Astrocyte of the cerebellum (primary cell): ENCODE data around the gene LRRC72.

Experiments used
- DNase-seq: peaks from one replicate; pipeline ENCODE4 v3.0.0-alpha.2; 2011; ENCODE audit warnings: low read depth
- H3K4me3 ChIP-seq: 2 replicates; pipeline ENCODE4 v1.5.1; 2011; ENCODE audit warnings: mild to moderate bottlenecking, low read depth, low read length, moderate library complexity
- in situ Hi-C: cut with HindIII; loops from 2 replicates; pipeline ENCODE4 v1.10.0; 2017; ENCODE audit warnings: low sequenced_read_pairs
- TF ChIP-seq, protein P1 (sequence below): IDR thresholded peaks from 2 replicates; pipeline ENCODE4 v1.5.1; 2012; ENCODE audit warnings: low read length, low read depth, moderate library complexity, mild to moderate bottlenecking; ENCODE audit errors: missing control alignments

Gene LRRC72

DNA sequence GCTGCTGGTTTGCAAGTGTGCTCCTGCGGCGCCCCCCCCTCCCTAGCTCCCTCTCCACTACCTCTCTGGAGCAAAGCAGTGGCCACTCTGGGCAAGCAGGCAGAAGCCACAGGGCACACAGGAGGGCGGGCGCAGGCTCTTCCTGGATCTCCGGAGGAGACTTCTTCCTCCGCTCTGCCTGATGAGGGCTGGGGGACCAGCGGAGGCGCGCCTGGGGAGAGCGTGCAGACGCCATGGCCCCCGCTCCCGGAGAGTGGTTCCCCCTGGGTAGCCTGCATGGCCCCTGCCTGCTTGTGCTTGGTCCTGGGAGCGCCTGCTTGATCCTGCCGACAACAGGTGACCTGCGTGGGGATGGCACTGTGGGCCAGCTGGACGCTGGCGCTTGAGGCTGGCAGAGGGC is 89.9 kb downstream of the LRRC72 start:
- TF ChIP-seq, protein P1, sequence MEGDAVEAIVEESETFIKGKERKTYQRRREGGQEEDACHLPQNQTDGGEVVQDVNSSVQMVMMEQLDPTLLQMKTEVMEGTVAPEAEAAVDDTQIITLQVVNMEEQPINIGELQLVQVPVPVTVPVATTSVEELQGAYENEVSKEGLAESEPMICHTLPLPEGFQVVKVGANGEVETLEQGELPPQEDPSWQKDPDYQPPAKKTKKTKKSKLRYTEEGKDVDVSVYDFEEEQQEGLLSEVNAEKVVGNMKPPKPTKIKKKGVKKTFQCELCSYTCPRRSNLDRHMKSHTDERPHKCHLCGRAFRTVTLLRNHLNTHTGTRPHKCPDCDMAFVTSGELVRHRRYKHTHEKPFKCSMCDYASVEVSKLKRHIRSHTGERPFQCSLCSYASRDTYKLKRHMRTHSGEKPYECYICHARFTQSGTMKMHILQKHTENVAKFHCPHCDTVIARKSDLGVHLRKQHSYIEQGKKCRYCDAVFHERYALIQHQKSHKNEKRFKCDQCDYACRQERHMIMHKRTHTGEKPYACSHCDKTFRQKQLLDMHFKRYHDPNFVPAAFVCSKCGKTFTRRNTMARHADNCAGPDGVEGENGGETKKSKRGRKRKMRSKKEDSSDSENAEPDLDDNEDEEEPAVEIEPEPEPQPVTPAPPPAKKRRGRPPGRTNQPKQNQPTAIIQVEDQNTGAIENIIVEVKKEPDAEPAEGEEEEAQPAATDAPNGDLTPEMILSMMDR: no peak
- no peak for DNase-seq
- in situ Hi-C loops: no loop called here
- H3K4me3 ChIP-seq: no peak overlapping the region

DNA sequence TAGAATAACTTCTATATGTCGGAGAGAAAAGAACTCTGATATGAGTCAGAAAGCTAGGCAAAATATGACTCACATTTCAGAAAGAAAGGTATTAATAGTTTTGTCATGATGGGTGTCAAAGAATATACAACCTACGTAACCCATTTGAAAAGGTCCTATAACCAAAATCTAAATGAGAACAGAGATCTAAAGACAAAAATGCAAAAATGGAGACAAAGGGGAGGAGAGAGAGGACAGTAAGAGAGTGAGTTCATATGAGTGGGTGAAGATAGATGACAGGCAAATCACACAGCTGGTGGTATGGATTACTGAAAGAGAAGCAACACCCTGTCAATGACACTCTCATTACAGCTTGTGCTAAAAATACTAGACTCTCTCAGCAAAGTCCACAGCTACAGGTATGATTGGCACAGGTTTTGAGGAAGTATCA is 93.4 kb downstream of the LRRC72 start:
- DNase-seq: no peak
- in situ Hi-C loops: no loop called here
- H3K4me3 ChIP-seq: no peak overlapping the region
- TF ChIP-seq, protein P1: no peak

DNA sequence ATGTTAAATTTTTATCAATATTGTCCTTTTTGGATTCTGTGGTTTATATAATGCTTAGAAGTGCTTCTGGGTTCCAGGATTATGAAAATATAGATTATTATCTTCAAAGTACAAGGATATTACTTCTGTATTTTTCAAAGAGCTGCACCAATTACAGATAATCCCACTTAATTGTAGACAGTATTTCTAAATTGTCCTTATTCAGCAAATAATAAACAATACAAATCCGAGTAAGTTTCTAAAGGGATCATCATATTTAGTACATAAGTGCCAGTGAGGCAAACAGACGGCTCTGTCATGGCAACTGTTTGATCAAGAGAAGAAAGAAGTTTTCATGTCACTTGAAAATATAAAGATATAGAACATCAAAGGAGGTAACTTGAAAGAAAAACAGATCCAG is 99.8 kb downstream of the LRRC72 start:
- in situ Hi-C loops: no loop called here
- TF ChIP-seq, protein P1: no peak

DNA sequence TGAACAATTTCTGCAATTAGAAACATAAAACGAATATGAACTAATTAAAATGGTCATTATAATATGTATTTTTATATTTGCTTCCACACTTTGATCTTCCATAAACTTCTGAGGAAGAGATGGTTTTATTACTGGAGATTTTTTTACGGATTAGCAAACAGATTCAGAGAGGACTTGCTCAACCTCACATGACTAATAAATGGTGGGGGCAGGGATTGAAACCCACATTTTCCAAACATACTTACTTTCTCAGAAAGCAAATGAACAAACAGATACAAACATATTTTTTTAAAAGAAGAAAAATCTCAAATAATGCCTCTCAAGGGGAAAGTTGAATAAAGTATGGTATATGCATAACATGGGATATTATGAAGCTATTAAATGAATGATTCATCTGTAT is 100.6 kb downstream of the LRRC72 start:
- in situ Hi-C loops: no loop called here
- H3K4me3 ChIP-seq: no peak overlapping the region
- TF ChIP-seq, protein P1: no peak
- no peak for DNase-seq

More for the DNA sequence above, 99.8 kb downstream of the LRRC72 start:
- H3K4me3 ChIP-seq: no peak overlapping the region
- no peak for DNase-seq

DNA sequence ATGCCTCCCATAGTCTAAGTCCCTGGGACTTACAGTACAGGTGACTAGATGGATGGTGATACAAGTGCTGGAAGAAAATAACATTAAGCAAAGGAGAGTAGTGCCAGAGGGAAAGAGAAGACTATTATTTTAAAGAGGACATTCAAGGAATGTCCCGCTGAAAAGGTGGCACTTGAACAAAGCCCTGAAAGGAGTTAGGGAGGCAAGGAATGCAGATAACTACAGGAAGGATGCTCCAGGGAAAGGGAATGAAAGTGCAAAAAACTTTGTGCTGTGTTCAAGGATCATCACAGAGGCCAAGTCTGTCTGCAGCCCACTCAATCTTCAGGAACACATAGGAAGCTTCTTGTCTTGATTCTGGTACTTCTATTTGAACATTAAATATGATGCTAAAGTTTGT is 104.0 kb downstream of the LRRC72 start:
- no peak overlapping the region for H3K4me3 ChIP-seq
- TF ChIP-seq, protein P1: no peak
- in situ Hi-C loops: no loop called here
- no peak for DNase-seq
